ENCODE results near the gene ABCE1. TPM values are rescaled to one million over a fixed set of nuclear protein-coding genes. Genes with fewer than 3 reads are reported as not detected.

The ABCE1 gene
- total and polyA plus RNA-seq, 2 of the 8 experiments (the other 6 are each of a cell fraction or from before 2014, with no cell fraction given): 43.7 to 126 TPM

GRCh38 chr4:145071560-145071959 is 26.6 kb upstream of the ABCE1 start:
- Histone ChIP-seq H4K20me1 (replicated peaks in 1 of 2; ENCODE audit: control insufficient read depth in 1 of 2, insufficient read depth in 2 of 2, low read length in 2 of 2) (peaks cover 3 to 5% of the 10 kb centered on the region in 2 experiments), H3K4me2 (ENCODE audit: insufficient read depth in 1 of 2, low read depth in 2 of 2, low read length in 2 of 2) (no peak overlapping the region), H3K4ac (replicated peaks; ENCODE audit: insufficient read length, low read depth, low read length) (no peak overlapping the region), H3K4me1 (replicated peaks in 1 of 4; ENCODE audit: control insufficient read depth in 3 of 4, insufficient read depth in 4 of 4, low read length in 3 of 4) (no peaks in the 10 kb centered on the region; a peak in 1 of 7 replicates), H4K91ac (replicated peaks; ENCODE audit: insufficient read length, low read length) (no peak overlapping the region), H3K9me3 (ENCODE audit: insufficient read depth in 2 of 2, low read depth in 1 of 2, low read length in 1 of 2) (no peaks in the 10 kb centered on the region), H3K36me3 (ENCODE audit: control insufficient read depth in 2 of 4, insufficient read depth in 4 of 4, low read length in 3 of 4) (peaks cover 0 to 4% (median 0%) of the 10 kb centered on the region in 4 experiments; a peak in 2 of 8 replicates), H3K14ac (ENCODE audit: insufficient read length) (no peak overlapping the region), H3K23ac (ENCODE audit: insufficient read length) (no peak overlapping the region), H4K8ac (ENCODE audit: extremely low read depth, insufficient read depth, low read length) (no peak overlapping the region), H3K79me1 (ENCODE audit: low read depth, low read length) (no peaks in the 10 kb centered on the region; the same call in 1 of the 2 replicates), H2BK15ac (ENCODE audit: low read length) (no peak overlapping the region), H2AK5ac (ENCODE audit: low read depth, low read length) (no peak overlapping the region), H2BK12ac (ENCODE audit: low read depth, low read length) (no peak overlapping the region), H3K9ac (replicated peaks in 1 of 4; ENCODE audit: extremely low read depth in 1 of 4, low read depth in 3 of 4, low read length in 3 of 4) (no peak overlapping the region), H2BK5ac (ENCODE audit: low read depth, low read length) (no peak overlapping the region), H3K27me3 (replicated peaks in 1 of 4; ENCODE audit: control insufficient read depth in 3 of 4, extremely low read depth in 1 of 4, insufficient read depth in 3 of 4, low read length in 3 of 4) (no peaks in the 10 kb centered on the region), H2AFZ (ENCODE audit: low read length) (no peak overlapping the region), H3K23me2 (ENCODE audit: low read depth, low read length) (no peaks in the 10 kb centered on the region), H3K79me2 (ENCODE audit: control insufficient read depth in 1 of 2, insufficient read depth in 2 of 2, low read length in 2 of 2) (peaks cover 5 to 13% of the 10 kb centered on the region in 2 experiments; a peak in 3 of 4 replicates), H3K56ac (replicated peaks; ENCODE audit: insufficient read length, low read depth, low read length) (no peak overlapping the region), H2BK20ac (ENCODE audit: low read length) (no peak overlapping the region), H2BK120ac (replicated peaks; ENCODE audit: low read depth, low read length) (no peak overlapping the region), H3K27ac (ENCODE audit: low read depth, low read length) (no peak overlapping the region), H3K18ac (ENCODE audit: extremely low read depth, low read length) (no peak overlapping the region), H3K4me3 (ENCODE audit: extremely low read depth in 1 of 4, insufficient read depth in 2 of 4, low read depth in 3 of 4, low read length in 4 of 4) (no peak overlapping the region), H4K5ac (ENCODE audit: insufficient read length, low read depth, low read length) (no peak overlapping the region)
- ChIA-PET POLR2A (ENCODE audit: partially characterized antibody) (no interaction called here), CTCF (ENCODE audit: partially characterized antibody) (interaction anchor here (1.3 kb wide), 1 partner anchor 75 kb away, joined by 3 read pairs; no protein-coding TSS in a partner anchor)
- FAIRE-seq (no peak), DNase-seq (ENCODE audit: low read depth in 1 of 2, low spot score in 2 of 2) (no peak)
- WGBS, 2 experiments (ENCODE audit: extremely low coverage in 1 of 2, insufficient coverage in 1 of 2, insufficient read length in 1 of 2, insufficient replicate concordance in 2 of 2, low coverage in 1 of 2, low lambda C conversion rate in 2 of 2, missing lambda C conversion rate in 1 of 2): 95% methylated on average over 2 of the region's 2 CpGs; no CpG with 5 or more reads in 1 of the 2 experiments
- TF ChIP-seq E2F6 (IDR thresholded peaks at IDR 0.05): no peak
- no peak for TF ChIP-seq CBX8 (IDR thresholded peaks at IDR 0.05; ENCODE audit: borderline replicate concordance, low read depth, low read length)
- TF ChIP-seq, protein P1, sequence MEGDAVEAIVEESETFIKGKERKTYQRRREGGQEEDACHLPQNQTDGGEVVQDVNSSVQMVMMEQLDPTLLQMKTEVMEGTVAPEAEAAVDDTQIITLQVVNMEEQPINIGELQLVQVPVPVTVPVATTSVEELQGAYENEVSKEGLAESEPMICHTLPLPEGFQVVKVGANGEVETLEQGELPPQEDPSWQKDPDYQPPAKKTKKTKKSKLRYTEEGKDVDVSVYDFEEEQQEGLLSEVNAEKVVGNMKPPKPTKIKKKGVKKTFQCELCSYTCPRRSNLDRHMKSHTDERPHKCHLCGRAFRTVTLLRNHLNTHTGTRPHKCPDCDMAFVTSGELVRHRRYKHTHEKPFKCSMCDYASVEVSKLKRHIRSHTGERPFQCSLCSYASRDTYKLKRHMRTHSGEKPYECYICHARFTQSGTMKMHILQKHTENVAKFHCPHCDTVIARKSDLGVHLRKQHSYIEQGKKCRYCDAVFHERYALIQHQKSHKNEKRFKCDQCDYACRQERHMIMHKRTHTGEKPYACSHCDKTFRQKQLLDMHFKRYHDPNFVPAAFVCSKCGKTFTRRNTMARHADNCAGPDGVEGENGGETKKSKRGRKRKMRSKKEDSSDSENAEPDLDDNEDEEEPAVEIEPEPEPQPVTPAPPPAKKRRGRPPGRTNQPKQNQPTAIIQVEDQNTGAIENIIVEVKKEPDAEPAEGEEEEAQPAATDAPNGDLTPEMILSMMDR (IDR thresholded peaks at IDR 0.05; ENCODE audit: control extremely low read depth in 1 of 3, insufficient read depth in 1 of 3, low read depth in 1 of 3, low read length in 3 of 3): no peak
- no peak for TF ChIP-seq POLR2A (IDR thresholded peaks at IDR 0.05; ENCODE audit: control extremely low read depth in 1 of 2, low read depth in 2 of 2, low read length in 2 of 2)
- TF ChIP-seq TCF12 (IDR thresholded peaks at IDR 0.05; ENCODE audit: low read depth, low read length): no peak
- TF ChIP-seq JUN (IDR thresholded peaks at IDR 0.05; ENCODE audit: low read depth, low read length): no peak
- no peak for TF ChIP-seq USF2 (IDR thresholded peaks at IDR 0.05; ENCODE audit: low read length)
- no peak for TF ChIP-seq YY1 (IDR thresholded peaks at IDR 0.05; ENCODE audit: low read depth, low read length)
- TF ChIP-seq RFX5 (IDR thresholded peaks at IDR 0.05; ENCODE audit: borderline replicate concordance, low read depth, low read length): no peak
- no peak for TF ChIP-seq ASH2L (IDR thresholded peaks at IDR 0.05; ENCODE audit: low read length)
